SK-N-SH (cell line): ENCODE results near the gene STK40. TPM values are rescaled to one million over a fixed set of nuclear protein-coding genes. Genes with fewer than 3 reads are reported as not detected.

ENCODE experiments used
- CTCF ChIA-PET: fragments of 300-600, 350-600 bp; formaldehyde crosslinking; extraction: SDS; loops from one replicate; lab custom pipeline; 2021; lab: Yijun Ruan, JAX
- POLR2A ChIA-PET: fragments of 350-600 bp; sonication (Branson Sonifier 250); formaldehyde crosslinking; extraction: SDS; loops from one replicate; lab custom pipeline; 2020; ENCODE audit warnings: antibody characterized with exemption, inconsistent platforms; lab: Yijun Ruan, JAX
- DNase-seq: peaks from one replicate; pipeline ENCODE4 v3.0.0; 2012
- H2AFZ ChIP-seq: fragments of 200-600 bp; sonication (generic); 2 replicates; pipeline ENCODE4 v1.8.1; 2016; ENCODE audit warnings: antibody characterized with exemption, mild to moderate bottlenecking, low read depth
- H3F3A ChIP-seq: fragments of 200-600 bp; sonication (generic); replicated peaks from 2 replicates; pipeline ENCODE3; 2016; ENCODE audit warnings: antibody characterized with exemption, mild to moderate bottlenecking; ENCODE audit not compliant: insufficient read depth
- H3K27ac ChIP-seq, 2 experiments: fragments of 200-500 bp in 1 of 2; fragments of 200-600 bp in 1 of 2; sonication (Bioruptor generic) in 1 of 2; sonication (generic), shearing (Covaris generic) in 1 of 2; 2 replicates each; pipeline versions ENCODE4 v1.5.1 to v1.6.1; 2014 to 2016; ENCODE audit warnings: low read depth in 2 of 2, inconsistent platforms in 1 of 2, low read length in 1 of 2, mild to moderate bottlenecking in 1 of 2, mixed read lengths in 1 of 2
- H3K27me3 ChIP-seq: fragments of 200-600 bp; sonication (generic), shearing (Covaris generic); 2 replicates; pipeline ENCODE4 v1.6.1; 2016; ENCODE audit warnings: mixed run types; ENCODE audit not compliant: insufficient read depth
- H3K36me3 ChIP-seq, 2 experiments: fragments of 200-500 bp in 1 of 2; fragments of 200-600 bp in 1 of 2; sonication (Bioruptor generic) in 1 of 2; sonication (generic) in 1 of 2; replicated peaks in 1 of 2; 2 replicates each; pipeline versions ENCODE3 to v1.5.1; 2014 to 2016; ENCODE audit warnings: low read length in 1 of 2, mild to moderate bottlenecking in 1 of 2; ENCODE audit not compliant: insufficient read depth in 2 of 2, control insufficient read depth in 1 of 2
- H3K4me1 ChIP-seq, 2 experiments: fragments of 200-500 bp in 1 of 2; fragments of 200-600 bp in 1 of 2; sonication (Bioruptor generic) in 1 of 2; sonication (generic), shearing (Covaris generic) in 1 of 2; 2 replicates each; pipeline versions ENCODE4 v1.5.1 to v1.6.1; 2014 to 2016; ENCODE audit warnings: low read depth in 1 of 2, low read length in 1 of 2, mixed run types in 1 of 2; ENCODE audit not compliant: insufficient read depth in 2 of 2, control insufficient read depth in 1 of 2
- H3K4me2 ChIP-seq: fragments of 200-600 bp; sonication (generic), shearing (Covaris generic); 2 replicates; pipeline ENCODE4 v1.6.1; 2017; ENCODE audit warnings: mixed run types
- H3K4me3 ChIP-seq, 2 experiments: fragments of 200-500 bp in 1 of 2; fragments of 200-600 bp in 1 of 2; sonication (Bioruptor generic) in 1 of 2; sonication (generic), shearing (Covaris generic) in 1 of 2; 2 replicates each; pipeline versions ENCODE4 v1.5.1 to v1.8.1; 2014 to 2016; ENCODE audit warnings: low read depth in 2 of 2, inconsistent platforms in 1 of 2, low read length in 1 of 2, mild to moderate bottlenecking in 1 of 2, mixed read lengths in 1 of 2, moderate library complexity in 1 of 2
- H3K79me2 ChIP-seq: fragments of 200-600 bp; sonication (generic); 2 replicates; pipeline ENCODE4 v1.8.1; 2017; ENCODE audit warnings: mild to moderate bottlenecking; ENCODE audit not compliant: insufficient read depth
- H3K9ac ChIP-seq: fragments of 200-600 bp; sonication (generic); 2 replicates; pipeline ENCODE4 v1.6.1; 2017; ENCODE audit warnings: mixed run types
- H3K9me2 ChIP-seq: fragments of 200-600 bp; sonication (generic); 2 replicates; pipeline ENCODE4 v1.6.1; 2017; ENCODE audit warnings: mixed run types
- H3K9me3 ChIP-seq: fragments of 200-600 bp; sonication (generic); 2 replicates; pipeline ENCODE4 v1.6.1; 2017; ENCODE audit warnings: mixed run types, mild to moderate bottlenecking, moderate library complexity
- H4K20me1 ChIP-seq: fragments of 200-600 bp; sonication (generic); 2 replicates; pipeline ENCODE4 v1.6.1; 2017; ENCODE audit warnings: mild to moderate bottlenecking, mixed run types; ENCODE audit not compliant: insufficient read depth
- CHD2 ChIP-seq: fragments of 150-350 bp; IDR thresholded peaks from 2 replicates; pipeline ENCODE4 v1.6.1; 2018; ENCODE audit warnings: low read length; ENCODE audit not compliant: partially characterized antibody
- EP300 ChIP-seq, 2 experiments: IDR thresholded peaks; 2 replicates each; pipeline versions ENCODE4 v1.4.0 to v1.6.1; 2012; ENCODE audit warnings: borderline replicate concordance in 1 of 2, low read depth in 1 of 2, low read length in 1 of 2
- FOSL2 ChIP-seq: IDR thresholded peaks from 2 replicates; pipeline ENCODE4 v1.4.0; 2012; ENCODE audit warnings: low read depth, mild to moderate bottlenecking, moderate library complexity, borderline replicate concordance
- GABPA ChIP-seq: IDR thresholded peaks from 2 replicates; pipeline ENCODE4 v1.4.0; 2012; ENCODE audit warnings: low read depth, mild to moderate bottlenecking
- JUND ChIP-seq: IDR thresholded peaks from 2 replicates; pipeline ENCODE4 v1.4.0; 2012
- MEF2A ChIP-seq: IDR thresholded peaks from 2 replicates; pipeline ENCODE4 v1.4.0; 2012; ENCODE audit warnings: low read depth, borderline replicate concordance
- MXI1 ChIP-seq: IDR thresholded peaks from 2 replicates; pipeline ENCODE4 v1.6.1; 2012; ENCODE audit warnings: mild to moderate bottlenecking, low read depth, low read length, improper control_type of control experiment
- POLR2AphosphoS5 ChIP-seq: IDR thresholded peaks from 2 replicates; pipeline ENCODE4 v1.6.1; 2012; ENCODE audit warnings: low read depth, low read length
- RCOR1 ChIP-seq: fragments of 150-350 bp; IDR thresholded peaks from 2 replicates; pipeline ENCODE4 v1.6.1; 2017; ENCODE audit warnings: antibody characterized with exemption, low read length
- RFX5 ChIP-seq: IDR thresholded peaks from 2 replicates; pipeline ENCODE4 v1.6.1; 2012; ENCODE audit warnings: mild to moderate bottlenecking, improper control_type of control experiment, low read length
- TCF12 ChIP-seq: IDR thresholded peaks from 2 replicates; pipeline ENCODE4 v1.4.0; 2012
- WGBS: methylation state at CpG from one replicate; pipeline ENCODE4 v1.1.6; 2017; ENCODE audit warnings: low lambda C conversion rate; 5-methylcytosine and 5-hydroxymethylcytosine counted together
- polyA plus RNA-seq, 3 experiments: library from polyadenylated mRNA; depleted of rRNA; stranded (reverse); fragments of >200 nt; gene quantifications; 2 replicates each; pipeline ENCODE4 v1.2.3, GENCODE V29; 2012
- TF ChIP-seq, protein P1 (sequence below): IDR thresholded peaks from 2 replicates; pipeline ENCODE4 v1.4.0; 2012; ENCODE audit warnings: low read depth
- TF ChIP-seq, protein P2 (sequence below): IDR thresholded peaks from 2 replicates; pipeline ENCODE4 v1.4.0; 2012; ENCODE audit warnings: low read depth, borderline replicate concordance
- TF ChIP-seq, protein P3 (sequence below): fragments of 150-350 bp; IDR thresholded peaks from 2 replicates; pipeline ENCODE4 v1.6.1; 2017; ENCODE audit warnings: antibody characterized with exemption, low read length, low read depth, borderline replicate concordance
- TF ChIP-seq, protein P4 (sequence below): IDR thresholded peaks from 2 replicates; pipeline ENCODE4; 2012
- TF ChIP-seq, protein P5 (sequence below): fragments of 200-600 bp; sonication (generic); IDR thresholded peaks from 2 replicates; pipeline ENCODE4 v1.6.1; 2017; ENCODE audit warnings: antibody characterized with exemption, mild to moderate bottlenecking, moderate library complexity

The STK40 gene
- polyA plus RNA-seq, 1 of the 3 experiments (the other 2 are of a cell fraction), result 43.3 TPM

DNA sequence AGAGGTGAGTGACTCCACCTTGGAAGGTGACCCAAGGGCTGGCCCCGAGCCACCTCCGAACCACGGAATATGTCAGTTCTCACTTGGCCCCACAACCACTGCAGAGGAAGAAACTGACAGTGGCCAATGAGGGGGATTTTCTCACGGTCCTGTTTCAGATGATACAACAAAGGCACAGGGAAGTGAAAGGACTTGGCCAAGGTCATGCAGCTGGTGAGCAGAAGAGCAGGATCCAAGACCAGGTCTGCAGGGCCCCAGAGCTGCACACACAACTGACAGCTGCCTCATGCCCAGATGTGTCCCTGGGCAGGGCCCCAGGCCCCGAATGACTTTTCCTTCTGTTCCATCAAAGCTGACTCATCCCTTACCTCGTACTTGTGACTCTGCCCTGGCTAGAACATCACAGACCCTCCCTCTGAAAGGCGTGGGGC lies 36.5 kb downstream of the STK40 start:
- Histone ChIP-seq H3K27me3 (no peaks in the 10 kb centered on the region), H3K27ac (peak overlapping the region in 1 of 2 experiments; percentile 100; a peak in 3 of 4 replicates), H3K4me3 (no peak overlapping the region), H3K4me2 (peak overlapping the region; percentile 34), H3K36me3 (peaks cover 30 to 50% of the 10 kb centered on the region in 2 experiments), H2AFZ (no peak overlapping the region), H3K9me2 (no peaks in the 10 kb centered on the region), H3K4me1 (peaks cover 32 to 50% of the 10 kb centered on the region in 2 experiments), H3F3A (peaks cover 48% of the 10 kb centered on the region), H3K9ac (peak overlapping the region; percentile 86; the same call in 1 of the 2 replicates), H4K20me1 (no peaks in the 10 kb centered on the region), H3K9me3 (no peaks in the 10 kb centered on the region), H3K79me2 (peaks cover 22% of the 10 kb centered on the region; the same call in 1 of the 2 replicates)
- no peak for DNase-seq
- no peak; a peak in 1 of 4 replicates for TF ChIP-seq EP300 (IDR thresholded peaks at IDR 0.05; ENCODE audit: borderline replicate concordance in 1 of 2, low read depth in 1 of 2, low read length in 1 of 2)
- TF ChIP-seq CHD2, result no peak
- no peak for TF ChIP-seq MXI1
- TF ChIP-seq, protein P1, sequence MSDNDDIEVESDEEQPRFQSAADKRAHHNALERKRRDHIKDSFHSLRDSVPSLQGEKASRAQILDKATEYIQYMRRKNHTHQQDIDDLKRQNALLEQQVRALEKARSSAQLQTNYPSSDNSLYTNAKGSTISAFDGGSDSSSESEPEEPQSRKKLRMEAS, result no peak
- no peak for TF ChIP-seq GABPA
- TF ChIP-seq, protein P2, sequence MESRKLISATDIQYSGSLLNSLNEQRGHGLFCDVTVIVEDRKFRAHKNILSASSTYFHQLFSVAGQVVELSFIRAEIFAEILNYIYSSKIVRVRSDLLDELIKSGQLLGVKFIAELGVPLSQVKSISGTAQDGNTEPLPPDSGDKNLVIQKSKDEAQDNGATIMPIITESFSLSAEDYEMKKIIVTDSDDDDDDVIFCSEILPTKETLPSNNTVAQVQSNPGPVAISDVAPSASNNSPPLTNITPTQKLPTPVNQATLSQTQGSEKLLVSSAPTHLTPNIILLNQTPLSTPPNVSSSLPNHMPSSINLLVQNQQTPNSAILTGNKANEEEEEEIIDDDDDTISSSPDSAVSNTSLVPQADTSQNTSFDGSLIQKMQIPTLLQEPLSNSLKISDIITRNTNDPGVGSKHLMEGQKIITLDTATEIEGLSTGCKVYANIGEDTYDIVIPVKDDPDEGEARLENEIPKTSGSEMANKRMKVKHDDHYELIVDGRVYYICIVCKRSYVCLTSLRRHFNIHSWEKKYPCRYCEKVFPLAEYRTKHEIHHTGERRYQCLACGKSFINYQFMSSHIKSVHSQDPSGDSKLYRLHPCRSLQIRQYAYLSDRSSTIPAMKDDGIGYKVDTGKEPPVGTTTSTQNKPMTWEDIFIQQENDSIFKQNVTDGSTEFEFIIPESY, result no peak
- no peak for TF ChIP-seq RCOR1
- TF ChIP-seq RFX5, result no peak
- TF ChIP-seq, protein P3, sequence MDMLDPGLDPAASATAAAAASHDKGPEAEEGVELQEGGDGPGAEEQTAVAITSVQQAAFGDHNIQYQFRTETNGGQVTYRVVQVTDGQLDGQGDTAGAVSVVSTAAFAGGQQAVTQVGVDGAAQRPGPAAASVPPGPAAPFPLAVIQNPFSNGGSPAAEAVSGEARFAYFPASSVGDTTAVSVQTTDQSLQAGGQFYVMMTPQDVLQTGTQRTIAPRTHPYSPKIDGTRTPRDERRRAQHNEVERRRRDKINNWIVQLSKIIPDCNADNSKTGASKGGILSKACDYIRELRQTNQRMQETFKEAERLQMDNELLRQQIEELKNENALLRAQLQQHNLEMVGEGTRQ, result no peak
- no peak for TF ChIP-seq POLR2AphosphoS5
- peak; percentile 43; the same call in 1 of the 2 replicates for TF ChIP-seq FOSL2
- TF ChIP-seq, protein P4, sequence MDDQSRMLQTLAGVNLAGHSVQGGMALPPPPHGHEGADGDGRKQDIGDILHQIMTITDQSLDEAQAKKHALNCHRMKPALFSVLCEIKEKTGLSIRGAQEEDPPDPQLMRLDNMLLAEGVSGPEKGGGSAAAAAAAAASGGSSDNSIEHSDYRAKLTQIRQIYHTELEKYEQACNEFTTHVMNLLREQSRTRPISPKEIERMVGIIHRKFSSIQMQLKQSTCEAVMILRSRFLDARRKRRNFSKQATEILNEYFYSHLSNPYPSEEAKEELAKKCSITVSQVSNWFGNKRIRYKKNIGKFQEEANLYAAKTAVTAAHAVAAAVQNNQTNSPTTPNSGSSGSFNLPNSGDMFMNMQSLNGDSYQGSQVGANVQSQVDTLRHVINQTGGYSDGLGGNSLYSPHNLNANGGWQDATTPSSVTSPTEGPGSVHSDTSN, result peak; percentile 41
- TF ChIP-seq, protein P5, sequence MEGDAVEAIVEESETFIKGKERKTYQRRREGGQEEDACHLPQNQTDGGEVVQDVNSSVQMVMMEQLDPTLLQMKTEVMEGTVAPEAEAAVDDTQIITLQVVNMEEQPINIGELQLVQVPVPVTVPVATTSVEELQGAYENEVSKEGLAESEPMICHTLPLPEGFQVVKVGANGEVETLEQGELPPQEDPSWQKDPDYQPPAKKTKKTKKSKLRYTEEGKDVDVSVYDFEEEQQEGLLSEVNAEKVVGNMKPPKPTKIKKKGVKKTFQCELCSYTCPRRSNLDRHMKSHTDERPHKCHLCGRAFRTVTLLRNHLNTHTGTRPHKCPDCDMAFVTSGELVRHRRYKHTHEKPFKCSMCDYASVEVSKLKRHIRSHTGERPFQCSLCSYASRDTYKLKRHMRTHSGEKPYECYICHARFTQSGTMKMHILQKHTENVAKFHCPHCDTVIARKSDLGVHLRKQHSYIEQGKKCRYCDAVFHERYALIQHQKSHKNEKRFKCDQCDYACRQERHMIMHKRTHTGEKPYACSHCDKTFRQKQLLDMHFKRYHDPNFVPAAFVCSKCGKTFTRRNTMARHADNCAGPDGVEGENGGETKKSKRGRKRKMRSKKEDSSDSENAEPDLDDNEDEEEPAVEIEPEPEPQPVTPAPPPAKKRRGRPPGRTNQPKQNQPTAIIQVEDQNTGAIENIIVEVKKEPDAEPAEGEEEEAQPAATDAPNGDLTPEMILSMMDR, result no peak
- peak; percentile 46 for TF ChIP-seq TCF12
- peak; percentile 28; the same call in 1 of the 2 replicates for TF ChIP-seq JUND
- no peak for TF ChIP-seq MEF2A
- 73% methylated on average over 5 of the region's 7 CpGs for WGBS
- CTCF ChIA-PET, result interaction anchor here (1.8 to 7.4 kb wide), 2 partner anchors 18 to 71 kb away, joined by 4 to 86 read pairs; no protein-coding TSS in a partner anchor
- POLR2A ChIA-PET, result no interaction called here
